ENCODE results near the gene SPATA9.

SPATA9 gene

GRCh38 chr5:95672641-95673040 is 10.2 kb downstream of the SPATA9 start:
- no peaks in the 10 kb centered on the region for H3K9me3 Mint-ChIP-seq
- H3K4me1 Mint-ChIP-seq (ENCODE audit: low read depth): peaks cover 5% of the 10 kb centered on the region
- no peak overlapping the region for H3K27ac Mint-ChIP-seq
- DNase-seq (ENCODE audit: low spot score): no peak
- no peak overlapping the region for H3K4me3 Mint-ChIP-seq
- H3K36me3 Mint-ChIP-seq (ENCODE audit: low read depth): no peaks in the 10 kb centered on the region
- H3K27me3 Mint-ChIP-seq (ENCODE audit: low read depth): peaks cover 25% of the 10 kb centered on the region

- Mint-ChIP-seq H3K27ac (no peak overlapping the region), H3K36me3 (ENCODE audit: low read depth) (no peaks in the 10 kb centered on the region), H3K27me3 (ENCODE audit: low read depth) (peaks cover 20% of the 10 kb centered on the region), H3K4me3 (no peak overlapping the region), H3K4me1 (ENCODE audit: low read depth) (peaks cover 5% of the 10 kb centered on the region), H3K9me3 (no peaks in the 10 kb centered on the region)
- DNase-seq (ENCODE audit: low spot score): no peak
Observed at GRCh38 chr5:95671826-95672225, 11.0 kb downstream of the SPATA9 start.

- Mint-ChIP-seq H3K36me3 (ENCODE audit: low read depth) (no peaks in the 10 kb centered on the region), H3K27ac (no peak overlapping the region), H3K9me3 (no peaks in the 10 kb centered on the region), H3K4me3 (no peak overlapping the region), H3K4me1 (ENCODE audit: low read depth) (peaks cover 5% of the 10 kb centered on the region), H3K27me3 (ENCODE audit: low read depth) (peaks cover 14% of the 10 kb centered on the region)
- DNase-seq (ENCODE audit: low spot score): no peak
Observed at GRCh38 chr5:95670568-95670967, 12.2 kb downstream of the SPATA9 start.

- Mint-ChIP-seq H3K27me3 (ENCODE audit: low read depth) (peaks cover 15% of the 10 kb centered on the region), H3K4me1 (ENCODE audit: low read depth) (peaks cover 5% of the 10 kb centered on the region), H3K36me3 (ENCODE audit: low read depth) (no peaks in the 10 kb centered on the region), H3K27ac (no peak overlapping the region), H3K4me3 (no peak overlapping the region), H3K9me3 (no peaks in the 10 kb centered on the region)
- no peak for DNase-seq (ENCODE audit: low spot score)
Observed at GRCh38 chr5:95669985-95670384, 12.8 kb downstream of the SPATA9 start.

GRCh38 chr5:95669540-95669939 is 13.3 kb downstream of the SPATA9 start:
- no peak for DNase-seq (ENCODE audit: low spot score)
- H3K9me3 Mint-ChIP-seq: no peaks in the 10 kb centered on the region
- peaks cover 5% of the 10 kb centered on the region for H3K4me1 Mint-ChIP-seq (ENCODE audit: low read depth)
- H3K36me3 Mint-ChIP-seq (ENCODE audit: low read depth): no peaks in the 10 kb centered on the region
- no peak overlapping the region for H3K27ac Mint-ChIP-seq
- peaks cover 15% of the 10 kb centered on the region for H3K27me3 Mint-ChIP-seq (ENCODE audit: low read depth)
- H3K4me3 Mint-ChIP-seq: no peak overlapping the region

GRCh38 chr5:95668728-95669127 is 14.1 kb downstream of the SPATA9 start:
- H3K36me3 Mint-ChIP-seq (ENCODE audit: low read depth): no peaks in the 10 kb centered on the region
- H3K9me3 Mint-ChIP-seq: no peaks in the 10 kb centered on the region
- peaks cover 15% of the 10 kb centered on the region for H3K27me3 Mint-ChIP-seq (ENCODE audit: low read depth)
- no peak for DNase-seq (ENCODE audit: low spot score)
- no peak overlapping the region for H3K4me3 Mint-ChIP-seq
- peaks cover 5% of the 10 kb centered on the region for H3K4me1 Mint-ChIP-seq (ENCODE audit: low read depth)
- no peak overlapping the region for H3K27ac Mint-ChIP-seq

GRCh38 chr5:95668216-95668615 is 14.6 kb downstream of the SPATA9 start:
- Mint-ChIP-seq H3K36me3 (ENCODE audit: low read depth) (no peaks in the 10 kb centered on the region), H3K27ac (no peak overlapping the region), H3K27me3 (ENCODE audit: low read depth) (peaks cover 15% of the 10 kb centered on the region), H3K9me3 (no peaks in the 10 kb centered on the region), H3K4me1 (ENCODE audit: low read depth) (peaks cover 5% of the 10 kb centered on the region), H3K4me3 (no peak overlapping the region)
- DNase-seq (ENCODE audit: low spot score): no peak

GRCh38 chr5:95667678-95668077 is 15.1 kb downstream of the SPATA9 start:
- Mint-ChIP-seq H3K27me3 (ENCODE audit: low read depth) (peaks cover 16% of the 10 kb centered on the region), H3K27ac (no peak overlapping the region), H3K9me3 (no peaks in the 10 kb centered on the region), H3K4me1 (ENCODE audit: low read depth) (peaks cover 3% of the 10 kb centered on the region), H3K36me3 (ENCODE audit: low read depth) (no peaks in the 10 kb centered on the region), H3K4me3 (no peak overlapping the region)
- DNase-seq (ENCODE audit: low spot score): no peak

GRCh38 chr5:95667061-95667618 is 15.7 kb downstream of the SPATA9 start:
- Mint-ChIP-seq H3K4me3 (no peak overlapping the region), H3K4me1 (ENCODE audit: low read depth) (no peaks in the 10 kb centered on the region), H3K27ac (no peak overlapping the region), H3K9me3 (no peaks in the 10 kb centered on the region), H3K36me3 (ENCODE audit: low read depth) (no peaks in the 10 kb centered on the region), H3K27me3 (ENCODE audit: low read depth) (peaks cover 16% of the 10 kb centered on the region)
- DNase-seq (ENCODE audit: low spot score): no peak

- no peak overlapping the region for H3K27ac Mint-ChIP-seq
- peaks cover 19% of the 10 kb centered on the region for H3K27me3 Mint-ChIP-seq (ENCODE audit: low read depth)
- H3K4me3 Mint-ChIP-seq: no peak overlapping the region
- no peaks in the 10 kb centered on the region for H3K4me1 Mint-ChIP-seq (ENCODE audit: low read depth)
- no peak for DNase-seq (ENCODE audit: low spot score)
- no peaks in the 10 kb centered on the region for H3K9me3 Mint-ChIP-seq
- no peaks in the 10 kb centered on the region for H3K36me3 Mint-ChIP-seq (ENCODE audit: low read depth)
Observed at GRCh38 chr5:95664204-95664786, 18.5 kb downstream of the SPATA9 start.

GRCh38 chr5:95662946-95663345 is 19.8 kb downstream of the SPATA9 start:
- H3K27ac Mint-ChIP-seq: no peak overlapping the region
- no peak for DNase-seq (ENCODE audit: low spot score)
- H3K4me1 Mint-ChIP-seq (ENCODE audit: low read depth): no peaks in the 10 kb centered on the region
- no peaks in the 10 kb centered on the region for H3K9me3 Mint-ChIP-seq
- H3K36me3 Mint-ChIP-seq (ENCODE audit: low read depth): peaks cover 1% of the 10 kb centered on the region
- peaks cover 19% of the 10 kb centered on the region for H3K27me3 Mint-ChIP-seq (ENCODE audit: low read depth)
- H3K4me3 Mint-ChIP-seq: no peak overlapping the region

GRCh38 chr5:95660060-95660459 is 22.7 kb downstream of the SPATA9 start:
- Mint-ChIP-seq H3K4me3 (no peak overlapping the region), H3K36me3 (ENCODE audit: low read depth) (peaks cover 4% of the 10 kb centered on the region), H3K27me3 (ENCODE audit: low read depth) (peaks cover 13% of the 10 kb centered on the region), H3K9me3 (no peaks in the 10 kb centered on the region), H3K4me1 (ENCODE audit: low read depth) (no peaks in the 10 kb centered on the region), H3K27ac (no peak overlapping the region)
- DNase-seq (ENCODE audit: low spot score): no peak

GRCh38 chr5:95655575-95655974 is 27.2 kb downstream of the SPATA9 start:
- DNase-seq (ENCODE audit: low spot score): no peak
- Mint-ChIP-seq H3K4me3 (no peak overlapping the region), H3K36me3 (ENCODE audit: low read depth) (peaks cover 11% of the 10 kb centered on the region), H3K9me3 (no peaks in the 10 kb centered on the region), H3K27me3 (ENCODE audit: low read depth) (peaks cover 2% of the 10 kb centered on the region), H3K27ac (no peak overlapping the region), H3K4me1 (ENCODE audit: low read depth) (no peaks in the 10 kb centered on the region)

GRCh38 chr5:95654196-95654595 is 28.6 kb downstream of the SPATA9 start:
- H3K27me3 Mint-ChIP-seq (ENCODE audit: low read depth): no peaks in the 10 kb centered on the region
- H3K4me3 Mint-ChIP-seq: no peak overlapping the region
- peaks cover 5% of the 10 kb centered on the region for H3K4me1 Mint-ChIP-seq (ENCODE audit: low read depth)
- no peak for DNase-seq (ENCODE audit: low spot score)
- H3K27ac Mint-ChIP-seq: no peak overlapping the region
- no peaks in the 10 kb centered on the region for H3K9me3 Mint-ChIP-seq
- peaks cover 11% of the 10 kb centered on the region for H3K36me3 Mint-ChIP-seq (ENCODE audit: low read depth)

- no peaks in the 10 kb centered on the region for H3K9me3 Mint-ChIP-seq
- DNase-seq (ENCODE audit: low spot score): no peak
- H3K36me3 Mint-ChIP-seq (ENCODE audit: low read depth): peaks cover 10% of the 10 kb centered on the region
Observed at GRCh38 chr5:95652849-95653248, 29.9 kb downstream of the SPATA9 start.

More at GRCh38 chr5:95652849-95653248, 29.9 kb downstream of the SPATA9 start:
- H3K27ac Mint-ChIP-seq: no peak overlapping the region
- H3K27me3 Mint-ChIP-seq (ENCODE audit: low read depth): no peaks in the 10 kb centered on the region
- peaks cover 12% of the 10 kb centered on the region for H3K4me1 Mint-ChIP-seq (ENCODE audit: low read depth)
- H3K4me3 Mint-ChIP-seq: no peak overlapping the region

Measured in T-helper 2 cell treated with Interferon-gamma antibody and Interleukin-4, amounts not matched to agents 5 μg/mL and 100 μg/mL, for 36 hours (primary cell).